NCI-H1436 treated with DMSO at 0.1 percent for 48 hours (cell line): ENCODE results near the gene TTBK2.
"Not testable (repeated sequence)": the region's sequence is repeated elsewhere in the genome, so short reads cannot be mapped to it uniquely, and the experiment has no call there.

ENCODE experiments used
- DNase-seq: peaks from one replicate; lab custom pipeline; 2025; lab: John Stamatoyannopoulos, UW

TTBK2 gene

DNA sequence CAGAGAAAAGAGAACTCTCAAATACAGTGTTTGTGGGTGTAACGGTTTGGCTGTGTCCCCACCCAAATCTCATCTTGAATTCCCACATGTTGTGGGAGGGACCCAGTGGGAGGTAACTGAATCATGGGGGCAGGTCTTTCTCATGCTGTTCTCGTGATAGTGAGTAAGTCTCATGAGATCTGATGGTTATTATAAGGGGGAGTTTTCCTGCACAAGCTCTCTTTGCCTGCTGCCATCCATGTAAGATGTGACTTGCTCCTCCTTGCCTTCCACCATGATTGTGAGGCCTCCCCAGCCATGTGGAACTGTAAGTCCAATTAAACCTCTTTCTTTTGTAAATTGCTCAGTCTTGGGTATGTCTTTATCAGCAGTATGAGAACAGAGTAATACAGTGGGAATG is 158.8 kb downstream of the TTBK2 start:
- not testable (repeated sequence) for DNase-seq

- DNase-seq, result no peak
These were observed 159.8 kb downstream of the TTBK2 start for GRCh38 chr15:42760759-42761158.

DNA sequence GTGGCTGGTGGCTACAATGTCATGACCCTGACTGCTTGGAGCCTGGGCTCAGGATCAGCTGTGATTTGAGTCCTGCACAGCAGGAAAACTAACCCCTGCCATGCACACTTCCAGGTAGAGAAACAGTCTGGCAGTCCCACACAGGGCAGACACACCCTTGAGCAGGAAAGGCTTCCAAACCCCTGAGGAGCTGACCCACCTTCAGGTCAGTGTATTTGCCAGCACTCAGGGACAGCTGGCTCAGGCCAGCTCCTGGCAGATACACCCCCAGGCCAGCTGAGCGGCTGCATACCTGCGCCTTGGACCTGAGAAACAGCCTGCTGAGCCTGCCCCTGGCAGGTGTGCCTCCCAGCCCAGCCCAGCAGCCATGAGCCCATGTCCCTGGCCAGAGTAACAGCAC is 161.5 kb downstream of the TTBK2 start:
- DNase-seq, result no peak

DNA sequence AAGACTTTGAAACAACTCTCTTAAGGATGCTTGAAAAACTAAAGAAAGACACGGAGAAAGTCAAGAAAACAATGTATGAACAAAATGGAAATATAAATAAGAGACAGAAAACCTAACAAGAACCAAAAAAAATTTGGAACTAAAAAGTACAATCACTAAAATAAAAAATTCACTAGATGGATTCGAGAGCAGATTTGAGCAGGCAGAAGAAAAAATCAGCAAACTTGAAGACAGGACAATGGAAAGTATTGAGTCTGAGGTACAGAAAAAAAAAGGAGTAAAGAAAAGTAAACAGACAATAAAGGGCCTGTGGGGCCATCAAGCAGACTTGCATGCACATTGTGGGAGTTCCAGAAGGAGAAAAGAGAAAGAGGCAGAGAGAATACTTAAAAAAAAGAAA is 170.3 kb downstream of the TTBK2 start:
- DNase-seq, result no peak

DNA sequence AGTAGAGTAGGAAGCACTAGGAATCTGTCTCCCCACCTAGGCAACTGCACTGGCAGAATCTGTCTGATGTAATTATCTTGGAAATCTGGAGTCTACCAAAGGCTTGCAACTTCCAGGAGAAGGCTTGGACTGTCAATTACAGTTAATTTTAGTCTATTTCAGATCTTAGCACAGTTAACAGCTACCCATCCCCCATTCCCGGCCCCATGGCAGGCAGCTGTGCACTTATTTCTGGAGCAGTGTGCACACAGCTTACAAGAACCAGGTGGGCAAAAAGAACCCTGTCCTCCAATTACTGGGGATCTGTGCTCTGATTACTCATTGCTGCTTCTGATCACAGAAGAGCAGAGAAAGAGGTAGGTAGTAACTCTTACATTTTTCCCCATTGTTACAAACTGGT is 171.3 kb downstream of the TTBK2 start:
- no peak for DNase-seq

- DNase-seq, result no peak
These were observed 176.4 kb downstream of the TTBK2 start for GRCh38 chr15:42744195-42744594.

DNA sequence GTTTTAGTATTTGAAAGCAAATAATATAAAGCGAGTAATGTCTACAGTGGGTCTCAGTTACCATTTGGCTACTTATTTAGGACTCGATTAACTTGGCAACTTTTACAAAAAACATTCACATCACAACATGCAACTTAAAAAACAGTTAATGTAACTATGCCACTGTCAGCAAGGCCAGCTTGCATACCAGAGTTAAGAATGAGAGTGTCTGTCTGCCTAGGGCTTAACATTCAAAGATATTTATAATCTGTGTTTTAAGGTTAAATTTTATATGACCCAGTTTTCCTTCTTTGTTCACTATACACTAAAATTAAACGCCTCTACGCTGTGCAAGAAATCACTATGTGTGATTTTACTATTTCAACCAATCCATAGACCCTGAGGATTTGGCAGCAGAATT is 178.4 kb downstream of the TTBK2 start:
- no peak for DNase-seq

DNA sequence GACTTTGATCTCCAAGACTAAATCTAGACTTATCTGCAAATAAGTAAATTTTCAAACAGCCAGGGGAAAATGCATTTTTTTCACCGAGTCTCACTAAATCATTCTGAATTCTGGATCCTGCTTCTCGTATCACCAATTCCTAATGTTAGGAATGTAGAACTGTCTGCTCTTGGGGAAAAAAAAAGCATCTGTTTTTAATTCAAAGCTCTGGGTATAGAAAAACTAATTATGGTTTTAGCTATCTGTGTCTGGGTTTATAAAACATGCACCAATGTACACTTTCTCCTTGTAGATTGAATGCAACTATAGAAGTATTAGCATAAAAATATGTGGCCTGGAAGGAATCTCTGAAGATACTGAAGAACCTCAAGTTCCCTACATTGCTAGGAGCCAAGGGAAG is 178.9 kb downstream of the TTBK2 start:
- no peak for DNase-seq

DNA sequence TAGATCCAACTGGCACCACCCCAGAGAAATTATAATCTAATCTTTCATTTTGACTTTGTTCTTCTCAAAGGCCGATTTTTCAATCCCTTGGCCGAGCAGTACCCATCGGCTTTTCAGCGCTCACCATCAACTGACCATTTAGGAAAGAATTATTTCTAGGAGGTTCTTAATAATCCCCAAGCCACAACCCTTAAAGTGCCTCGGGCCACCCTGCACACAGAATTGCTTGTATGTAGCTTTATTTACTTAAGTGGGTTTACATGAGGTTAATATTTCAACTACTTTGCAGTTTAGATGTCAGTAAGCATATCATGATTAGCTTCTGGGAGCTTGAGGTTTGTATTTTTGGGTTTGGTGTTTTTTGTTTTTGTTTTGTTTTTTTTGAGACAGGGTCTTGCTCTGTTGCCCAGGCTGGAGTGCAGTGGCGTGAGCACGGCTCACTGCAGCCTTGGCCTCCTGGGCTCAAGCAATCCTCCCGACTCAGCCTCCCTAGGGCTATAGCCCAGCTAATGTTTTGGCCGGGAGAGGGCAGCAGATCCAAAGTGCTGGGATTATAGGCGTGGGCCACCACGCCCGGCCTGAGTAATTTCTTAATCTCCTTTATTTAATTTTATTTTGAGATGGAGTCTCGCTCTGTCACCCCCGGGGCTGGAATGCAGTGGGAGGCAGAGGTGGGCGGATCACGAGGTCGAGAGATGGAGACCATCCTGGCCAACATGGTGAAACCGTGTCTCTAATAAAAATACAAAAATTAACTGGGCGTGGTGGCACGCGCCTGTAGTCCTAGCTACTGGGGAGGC is 182.8 kb downstream of the TTBK2 start:
- DNase-seq, result no peak

DNA sequence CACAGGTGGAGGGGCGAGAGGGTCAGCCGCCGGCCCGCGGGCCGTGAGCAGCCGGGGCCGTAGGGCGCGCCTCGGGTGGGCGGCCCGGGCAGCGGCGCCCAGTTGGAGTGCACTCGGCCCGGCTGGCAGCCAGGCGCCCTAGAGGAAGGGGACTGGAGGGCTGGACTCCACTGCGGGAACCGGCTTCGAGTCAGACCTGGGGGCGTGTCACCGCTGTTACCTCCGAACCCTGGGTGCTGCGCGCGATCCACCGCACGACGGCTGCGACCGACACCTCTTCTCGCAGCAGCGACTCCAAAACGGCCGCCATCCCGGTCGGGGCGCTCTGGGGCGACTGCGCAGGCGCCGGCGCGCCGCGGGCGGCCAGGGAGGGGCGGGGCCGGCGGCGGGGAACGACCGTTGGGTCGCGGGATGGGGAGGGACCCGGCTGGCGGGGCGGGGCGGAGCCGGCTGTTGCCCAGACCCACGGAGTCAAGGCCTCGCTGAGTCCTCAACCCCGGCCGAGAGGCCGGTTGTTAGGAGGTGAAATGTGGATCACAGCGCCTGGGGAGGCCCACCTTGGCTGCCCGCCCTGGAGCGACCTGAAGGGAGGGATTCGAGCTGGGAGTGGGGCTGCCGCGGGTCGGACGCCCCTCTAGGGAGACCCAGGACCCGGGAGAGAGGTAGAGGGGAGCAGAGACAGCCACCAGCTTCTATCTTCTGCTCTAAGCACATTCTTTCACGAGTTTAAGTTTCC is 183.6 kb downstream of the TTBK2 start, which contains the start of gene CDAN1:
TSS of gene CDAN1 (minus strand) at position 336 of the 736 bp plus-strand sequence. CDS start at position 310, 26 bp downstream.
- DNase-seq, result no peak

- no peak for DNase-seq
These were observed 184.3 kb downstream of the TTBK2 start for GRCh38 chr15:42736178-42736792.

- no peak for DNase-seq
These were observed 185.0 kb downstream of the TTBK2 start for GRCh38 chr15:42735382-42736165.

GRCh38 chr15:42734076-42734672 is 186.4 kb downstream of the TTBK2 start:
- DNase-seq, result no peak

GRCh38 chr15:42733027-42733426 is 187.6 kb downstream of the TTBK2 start:
- DNase-seq, result no peak

DNA sequence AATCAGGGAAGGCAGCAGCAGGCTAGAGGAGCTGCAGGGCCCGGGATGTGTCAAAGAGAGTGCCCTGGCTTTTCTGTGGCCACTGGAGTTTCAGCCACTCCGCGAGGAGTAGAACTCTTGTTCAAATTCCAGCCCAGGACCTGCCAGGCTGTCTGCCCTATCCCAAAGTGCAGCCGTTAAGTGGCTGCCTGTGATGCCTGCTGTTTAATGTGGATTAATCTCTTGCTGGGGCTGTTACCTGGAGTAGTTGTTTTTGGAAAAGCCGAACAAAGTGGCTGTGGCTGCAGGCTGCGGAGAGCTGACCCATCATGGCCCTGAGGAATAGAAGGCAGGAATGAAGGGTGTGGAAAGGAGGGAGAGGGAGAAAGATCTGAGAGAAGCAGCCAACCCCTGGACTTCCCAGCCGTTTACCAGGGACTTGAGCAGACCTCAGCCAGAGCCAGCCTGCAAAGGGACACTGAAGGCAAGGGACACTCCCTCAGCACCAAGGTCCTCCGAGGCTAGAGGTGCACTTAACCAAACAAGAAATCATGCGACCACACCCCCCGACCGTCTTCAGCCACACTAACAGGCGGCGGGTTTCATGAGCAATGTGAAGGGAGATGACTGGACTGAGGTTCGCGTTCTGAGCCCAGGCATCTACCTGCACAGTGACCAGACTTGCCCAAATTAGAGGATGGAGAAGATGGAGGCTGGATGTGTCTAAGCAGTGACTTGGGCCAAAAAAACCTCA is 188.3 kb downstream of the TTBK2 start:
- no peak for DNase-seq

DNA sequence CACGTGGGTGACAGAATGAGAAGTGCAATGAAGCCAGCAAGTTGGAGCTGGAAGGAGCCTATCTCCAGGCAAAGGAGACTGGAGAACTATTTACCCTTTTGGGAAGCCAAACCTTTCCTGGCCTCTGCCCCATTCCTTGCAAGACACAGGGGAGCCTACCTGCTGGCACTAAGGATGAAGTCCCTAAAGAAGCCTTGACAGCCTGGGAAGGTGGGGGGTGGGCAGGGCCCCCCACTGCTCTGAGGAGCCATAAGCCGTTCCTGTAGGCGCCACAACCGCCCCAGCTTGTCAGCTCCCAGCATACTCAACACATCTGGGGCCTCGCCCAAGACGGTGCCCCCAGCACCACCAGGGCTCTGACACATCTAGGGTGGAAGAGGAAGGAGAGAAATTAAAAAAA is 189.1 kb downstream of the TTBK2 start:
- DNase-seq, result no peak

DNA sequence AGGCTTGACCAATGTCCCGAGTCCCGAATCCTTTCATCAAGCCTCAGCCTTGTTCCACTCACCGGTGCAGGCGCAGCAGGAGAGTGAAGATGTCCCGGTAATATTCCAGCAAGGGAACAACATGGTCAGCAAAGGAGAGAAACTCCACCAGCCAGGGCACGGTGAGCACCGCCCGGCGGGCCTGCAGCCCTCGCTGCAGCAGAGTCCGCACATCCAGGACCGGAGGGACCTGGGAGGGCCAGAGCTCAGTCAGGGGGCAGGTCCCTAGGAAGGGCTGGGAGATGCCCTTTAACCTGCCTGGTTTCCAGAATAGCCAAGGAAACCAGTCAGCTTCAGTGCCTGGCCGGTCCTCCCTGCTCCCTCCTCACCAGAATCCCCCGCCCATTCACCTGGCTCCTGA is 190.0 kb downstream of the TTBK2 start:
- no peak for DNase-seq

DNA sequence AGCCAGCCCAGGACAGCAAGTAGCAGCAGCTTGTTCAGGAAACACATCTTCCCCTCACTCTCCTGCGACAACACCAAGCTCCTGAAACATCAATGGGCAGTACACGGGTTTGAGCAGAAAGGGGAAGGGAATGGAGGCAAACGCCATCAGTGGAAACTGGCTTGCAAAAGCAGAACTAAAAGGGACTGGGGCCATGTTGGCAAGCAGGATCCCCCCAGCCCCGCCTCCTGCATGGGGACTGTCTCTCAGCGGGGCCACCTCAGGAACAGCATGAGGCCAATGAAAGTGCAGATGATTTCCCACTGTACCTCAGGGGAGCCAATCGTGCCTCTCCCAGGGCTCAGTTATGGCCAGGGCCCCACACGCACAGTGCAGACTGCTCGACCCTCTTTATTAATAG is 190.4 kb downstream of the TTBK2 start:
- no peak for DNase-seq

DNA sequence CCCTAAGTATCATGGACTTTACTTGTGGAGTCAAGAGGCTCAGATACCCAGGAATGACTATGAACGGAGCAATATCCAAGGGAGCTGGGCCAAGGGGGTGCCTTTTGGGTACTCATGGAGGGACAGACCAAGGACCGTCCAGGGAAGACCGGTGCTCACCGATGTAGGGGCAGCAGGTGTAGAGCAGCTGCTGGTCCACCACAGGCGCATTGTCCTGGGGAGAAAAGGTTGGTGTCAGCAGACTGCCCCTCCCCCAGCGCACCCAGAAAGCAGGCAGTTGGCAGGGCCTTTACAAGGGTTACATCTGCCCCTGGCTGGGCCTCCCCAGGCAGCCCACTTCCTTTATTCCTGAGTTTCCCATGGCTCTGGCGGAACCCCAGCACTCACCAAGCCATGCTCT is 191.2 kb downstream of the TTBK2 start:
- no peak for DNase-seq

DNA sequence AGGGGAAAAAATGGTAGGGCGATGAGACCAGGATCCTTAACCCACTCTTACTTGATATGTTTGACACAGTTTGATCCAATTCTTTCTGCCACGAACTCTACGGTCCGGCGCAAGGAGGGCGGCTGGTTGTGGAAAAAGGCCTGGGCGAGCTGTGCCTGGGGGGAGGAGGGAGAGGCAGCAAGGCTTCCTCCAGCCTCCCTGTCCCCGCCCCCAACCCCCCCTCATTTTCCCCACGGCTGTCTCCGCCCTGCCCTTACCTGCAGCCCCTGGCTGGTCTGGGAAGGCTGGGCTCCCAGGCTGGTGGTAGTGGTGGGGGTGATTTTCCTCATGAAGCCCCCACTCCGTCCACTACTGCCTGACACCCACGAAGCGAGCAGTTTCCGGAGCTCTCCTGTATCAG is 191.6 kb downstream of the TTBK2 start:
- no peak for DNase-seq

DNA sequence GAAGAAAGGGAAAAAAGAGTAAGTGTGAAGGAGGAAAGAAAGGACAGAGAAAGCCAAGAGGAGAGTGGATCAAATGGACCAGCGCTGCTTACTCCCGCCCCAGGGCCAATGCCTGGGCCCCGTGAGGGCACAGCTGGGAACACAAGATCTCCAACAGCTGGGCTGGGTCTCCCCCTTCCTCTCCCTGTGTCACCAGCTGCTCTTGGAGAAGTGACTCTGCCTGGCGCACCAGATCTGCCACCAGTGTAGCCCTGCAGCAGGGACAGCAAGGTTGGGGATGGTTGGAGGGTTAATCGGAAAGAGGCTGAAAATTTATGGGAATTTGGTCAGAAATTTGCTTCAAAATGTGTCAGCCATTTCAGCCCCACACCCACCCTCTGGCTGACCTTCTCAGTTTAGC is 192.0 kb downstream of the TTBK2 start:
- no peak for DNase-seq
